Measurements from ENCODE around the gene PSMG1. TPM values are rescaled to one million over a fixed set of nuclear protein-coding genes. Genes with fewer than 3 reads are reported as not detected.
"Not testable (repeated sequence)": the region's sequence is repeated elsewhere in the genome, so short reads cannot be mapped to it uniquely, and the experiment has no call there.

Gene PSMG1
- polyA plus RNA-seq, 4 donors = 27.3 to 68.2 (median 48.7) TPM

DNA sequence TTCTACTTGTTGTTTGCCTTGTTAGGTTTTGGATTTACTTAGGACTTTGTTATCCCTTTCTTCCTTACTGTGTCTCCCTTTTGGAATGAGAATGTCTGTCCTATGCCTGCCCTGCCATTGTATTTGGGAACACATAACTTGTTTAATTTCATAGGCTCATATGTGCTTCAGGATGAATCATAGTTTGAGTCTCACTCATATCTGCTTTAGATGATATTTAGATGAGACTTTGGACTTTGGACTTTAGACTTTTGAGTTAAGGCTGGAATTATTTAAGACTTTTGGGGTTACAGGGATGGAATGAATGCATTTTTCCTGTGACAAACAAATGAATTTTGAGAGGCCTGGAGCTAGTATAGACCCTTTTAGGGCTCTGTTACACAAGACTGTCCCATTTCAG is 33.4 kb downstream of the PSMG1 start:
- Histone ChIP-seq H3K4me3 (ENCODE audit: low read depth in 1 of 3, low read length in 3 of 3) (no peak overlapping the region), H3K27ac (ENCODE audit: low read depth in 1 of 3, low read length in 2 of 3) (no peak overlapping the region), H3K4me1 (ENCODE audit: control insufficient read depth in 3 of 3, insufficient read depth in 2 of 3, low read depth in 1 of 3, low read length in 2 of 3) (no peaks in the 10 kb centered on the region), H3K27me3 (ENCODE audit: control insufficient read depth in 3 of 3, insufficient read depth in 3 of 3, low read length in 3 of 3) (no peaks in the 10 kb centered on the region), H3K36me3 (ENCODE audit: control insufficient read depth in 3 of 3, insufficient read depth in 2 of 3, low read depth in 1 of 3, low read length in 3 of 3) (no peaks in the 10 kb centered on the region), H3K9me3 (ENCODE audit: control insufficient read depth in 2 of 2, insufficient read depth in 1 of 2, low read depth in 1 of 2, low read length in 1 of 2) (peaks cover 0 to 2% of the 10 kb centered on the region in 2 donors)
- DNase-seq (no peak), FAIRE-seq (no peak)

GRCh38 chr21:39148975-39149374 is 34.3 kb downstream of the PSMG1 start:
- no peak overlapping the region for H3K27ac ChIP-seq (ENCODE audit: low read depth in 1 of 3, low read length in 2 of 3)
- DNase-seq (no peak), FAIRE-seq (no peak)
- no peaks in the 10 kb centered on the region for H3K27me3 ChIP-seq (ENCODE audit: control insufficient read depth in 3 of 3, insufficient read depth in 3 of 3, low read length in 3 of 3)
- no peak overlapping the region for H3K4me3 ChIP-seq (ENCODE audit: low read depth in 1 of 3, low read length in 3 of 3)
- H3K4me1 ChIP-seq (ENCODE audit: control insufficient read depth in 3 of 3, insufficient read depth in 2 of 3, low read depth in 1 of 3, low read length in 2 of 3) = no peaks in the 10 kb centered on the region
- H3K9me3 ChIP-seq (ENCODE audit: control insufficient read depth in 2 of 2, insufficient read depth in 1 of 2, low read depth in 1 of 2, low read length in 1 of 2) = peaks cover 0 to 2% of the 10 kb centered on the region in 2 donors
- H3K36me3 ChIP-seq (ENCODE audit: control insufficient read depth in 3 of 3, insufficient read depth in 2 of 3, low read depth in 1 of 3, low read length in 3 of 3) = no peaks in the 10 kb centered on the region
- 61 to 74% (median 69%) methylated on average over 2 of the region's 2 CpGs for WGBS, 3 donors

GRCh38 chr21:39144191-39144590 is 39.1 kb downstream of the PSMG1 start:
- WGBS, 3 donors = 84 to 97% (median 97%) methylated on average over 3 of the region's 3 CpGs
- H3K27ac ChIP-seq (ENCODE audit: low read depth in 1 of 3, low read length in 2 of 3) = no peak overlapping the region
- H3K27me3 ChIP-seq (ENCODE audit: control insufficient read depth in 3 of 3, insufficient read depth in 3 of 3, low read length in 3 of 3) = no peaks in the 10 kb centered on the region
- H3K4me3 ChIP-seq (ENCODE audit: low read depth in 1 of 3, low read length in 3 of 3) = no peak overlapping the region
- FAIRE-seq (no peak), DNase-seq (no peak)
- H3K9me3 ChIP-seq (ENCODE audit: control insufficient read depth in 2 of 2, insufficient read depth in 1 of 2, low read depth in 1 of 2, low read length in 1 of 2) = peaks cover 0 to 2% of the 10 kb centered on the region in 2 donors
- no peaks in the 10 kb centered on the region for H3K4me1 ChIP-seq (ENCODE audit: control insufficient read depth in 3 of 3, insufficient read depth in 2 of 3, low read depth in 1 of 3, low read length in 2 of 3)
- no peaks in the 10 kb centered on the region for H3K36me3 ChIP-seq (ENCODE audit: control insufficient read depth in 3 of 3, insufficient read depth in 2 of 3, low read depth in 1 of 3, low read length in 3 of 3)

GRCh38 chr21:39142972-39143371 is 40.3 kb downstream of the PSMG1 start:
- 84 to 93% (median 85%) methylated on average over 3 of the region's 3 CpGs for WGBS, 3 donors
- no peak overlapping the region for H3K27ac ChIP-seq (ENCODE audit: low read depth in 1 of 3, low read length in 2 of 3)
- DNase-seq (no peak), FAIRE-seq (no peak)
- H3K36me3 ChIP-seq (ENCODE audit: control insufficient read depth in 3 of 3, insufficient read depth in 2 of 3, low read depth in 1 of 3, low read length in 3 of 3) = no peaks in the 10 kb centered on the region
- no peaks in the 10 kb centered on the region for H3K4me1 ChIP-seq (ENCODE audit: control insufficient read depth in 3 of 3, insufficient read depth in 2 of 3, low read depth in 1 of 3, low read length in 2 of 3)
- no peak overlapping the region for H3K4me3 ChIP-seq (ENCODE audit: low read depth in 1 of 3, low read length in 3 of 3)
- no peaks in the 10 kb centered on the region for H3K27me3 ChIP-seq (ENCODE audit: control insufficient read depth in 3 of 3, insufficient read depth in 3 of 3, low read length in 3 of 3)
- no peaks in the 10 kb centered on the region for H3K9me3 ChIP-seq (ENCODE audit: control insufficient read depth in 2 of 2, insufficient read depth in 1 of 2, low read depth in 1 of 2, low read length in 1 of 2)

DNA sequence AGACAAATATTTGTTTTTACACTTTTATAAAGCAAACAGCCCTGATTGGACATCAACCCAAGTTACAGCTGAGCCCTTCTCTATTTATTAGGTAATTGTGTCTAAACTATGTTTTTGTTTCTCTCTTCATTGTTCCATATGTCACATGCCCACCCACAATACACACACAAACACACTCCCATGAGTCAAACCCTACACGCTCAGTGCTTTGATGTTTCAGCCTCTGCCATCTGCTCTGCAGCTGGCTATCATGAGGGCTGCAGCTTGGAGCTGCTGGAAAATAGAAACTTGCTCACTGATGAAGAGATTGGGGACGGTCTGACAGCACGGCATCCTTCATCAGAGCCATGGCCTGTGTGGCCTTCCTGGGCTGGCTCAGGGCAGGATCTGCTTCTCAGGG is 41.7 kb downstream of the PSMG1 start:
- Histone ChIP-seq H3K27me3 (ENCODE audit: control insufficient read depth in 3 of 3, insufficient read depth in 3 of 3, low read length in 3 of 3) (no peaks in the 10 kb centered on the region), H3K4me3 (ENCODE audit: low read depth in 1 of 3, low read length in 3 of 3) (no peak overlapping the region), H3K27ac (ENCODE audit: low read depth in 1 of 3, low read length in 2 of 3) (no peak overlapping the region), H3K36me3 (ENCODE audit: control insufficient read depth in 3 of 3, insufficient read depth in 2 of 3, low read depth in 1 of 3, low read length in 3 of 3) (no peaks in the 10 kb centered on the region), H3K9me3 (ENCODE audit: control insufficient read depth in 2 of 2, insufficient read depth in 1 of 2, low read depth in 1 of 2, low read length in 1 of 2) (no peaks in the 10 kb centered on the region), H3K4me1 (ENCODE audit: control insufficient read depth in 3 of 3, insufficient read depth in 2 of 3, low read depth in 1 of 3, low read length in 2 of 3) (peaks cover 0 to 9% (median 0%) of the 10 kb centered on the region in 3 donors)
- DNase-seq = peak in 1 of 2 donors; percentile 13
- no peak for FAIRE-seq
- 45 to 64% (median 49%) methylated on average over 3 of the region's 3 CpGs for WGBS, 3 donors

DNA sequence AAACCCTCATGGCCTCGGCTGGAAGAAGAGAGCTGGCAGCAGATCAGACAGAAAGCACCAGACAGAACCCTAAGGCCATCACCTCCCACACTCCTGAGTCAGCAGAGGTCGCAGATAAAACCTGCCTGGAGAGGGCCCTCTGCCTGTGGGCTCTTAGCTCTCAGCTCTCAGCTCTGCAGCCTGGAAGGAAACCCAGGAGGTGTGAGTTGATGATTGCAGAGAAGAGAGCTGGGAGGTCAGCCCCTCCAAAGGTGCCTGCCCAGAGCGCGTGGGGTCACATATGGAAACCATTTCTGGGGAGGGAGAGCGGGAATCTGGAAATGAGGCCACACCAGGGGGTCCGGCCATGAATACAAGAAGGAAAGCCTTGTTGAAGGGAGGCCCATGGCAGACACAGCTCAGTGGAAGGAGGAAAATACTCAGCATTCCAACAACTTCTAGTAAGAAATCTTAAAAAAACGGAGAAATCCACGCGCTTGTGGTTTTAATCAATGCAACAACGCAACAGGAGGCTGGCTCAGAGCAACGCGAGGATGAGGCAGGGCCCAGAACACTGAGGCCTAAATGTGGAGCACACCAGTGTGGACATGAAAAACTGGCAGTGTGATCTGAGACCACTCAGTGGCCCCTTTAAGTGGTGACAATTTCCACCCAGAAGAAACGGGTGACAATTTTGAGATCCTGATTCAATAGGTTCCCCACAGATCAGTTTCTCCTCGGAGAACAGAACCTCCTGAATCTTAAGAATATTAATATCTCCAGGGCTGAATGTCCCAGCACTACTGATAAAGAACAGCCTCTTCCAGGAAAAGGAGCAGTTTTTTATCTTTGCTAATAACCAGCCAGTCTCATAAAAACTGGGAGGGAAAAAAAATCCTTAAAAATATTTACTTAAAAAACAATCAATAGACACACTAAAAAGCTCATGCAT is 45.7 kb downstream of the PSMG1 start:
- WGBS, 3 donors = 69 to 73% (median 71%) methylated on average over 14 of the region's 14 CpGs
- Histone ChIP-seq H3K4me1 (ENCODE audit: control insufficient read depth in 3 of 3, insufficient read depth in 2 of 3, low read depth in 1 of 3, low read length in 2 of 3) (peaks cover 0 to 10% (median 0%) of the 10 kb centered on the region in 3 donors), H3K27me3 (ENCODE audit: control insufficient read depth in 3 of 3, insufficient read depth in 3 of 3, low read length in 3 of 3) (no peaks in the 10 kb centered on the region), H3K27ac (ENCODE audit: low read depth in 1 of 3, low read length in 2 of 3) (peak overlapping the region in 1 of 3 donors; percentile 40), H3K36me3 (ENCODE audit: control insufficient read depth in 3 of 3, insufficient read depth in 2 of 3, low read depth in 1 of 3, low read length in 3 of 3) (no peaks in the 10 kb centered on the region), H3K4me3 (ENCODE audit: low read depth in 1 of 3, low read length in 3 of 3) (no peak overlapping the region), H3K9me3 (ENCODE audit: control insufficient read depth in 2 of 2, insufficient read depth in 1 of 2, low read depth in 1 of 2, low read length in 1 of 2) (no peaks in the 10 kb centered on the region)
- peak in 1 of 2 donors; percentile 19 for DNase-seq
- no peak for FAIRE-seq

DNA sequence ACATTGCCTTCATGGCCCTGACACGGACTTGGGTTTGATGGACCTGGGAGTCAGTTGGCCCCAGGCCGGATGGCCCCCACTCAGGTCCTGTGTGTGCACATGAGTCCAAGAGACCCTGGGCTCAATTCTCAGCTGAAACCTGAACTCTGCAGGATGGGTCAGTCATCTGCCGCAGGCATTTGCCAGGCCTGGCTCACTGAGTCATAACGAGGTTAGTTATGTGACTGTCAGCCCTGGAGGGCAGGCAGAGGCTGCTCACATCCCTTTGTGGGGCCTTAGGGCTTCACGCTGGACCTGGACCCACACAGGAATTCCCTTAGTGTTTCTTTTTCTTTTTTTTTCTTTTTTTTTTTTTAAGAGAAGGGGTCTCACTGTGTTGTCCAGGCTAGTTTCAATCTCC is 46.5 kb downstream of the PSMG1 start:
- FAIRE-seq (no peak), DNase-seq (no peak)
- peaks cover 0 to 10% (median 0%) of the 10 kb centered on the region in 3 donors for H3K4me1 ChIP-seq (ENCODE audit: control insufficient read depth in 3 of 3, insufficient read depth in 2 of 3, low read depth in 1 of 3, low read length in 2 of 3)
- no peaks in the 10 kb centered on the region for H3K9me3 ChIP-seq (ENCODE audit: control insufficient read depth in 2 of 2, insufficient read depth in 1 of 2, low read depth in 1 of 2, low read length in 1 of 2)
- H3K4me3 ChIP-seq (ENCODE audit: low read depth in 1 of 3, low read length in 3 of 3) = no peak overlapping the region
- no peaks in the 10 kb centered on the region for H3K36me3 ChIP-seq (ENCODE audit: control insufficient read depth in 3 of 3, insufficient read depth in 2 of 3, low read depth in 1 of 3, low read length in 3 of 3)
- 90 to 94% (median 92%) methylated on average over 5 of the region's 5 CpGs for WGBS, 3 donors
- no peak overlapping the region for H3K27ac ChIP-seq (ENCODE audit: low read depth in 1 of 3, low read length in 2 of 3)
- no peaks in the 10 kb centered on the region for H3K27me3 ChIP-seq (ENCODE audit: control insufficient read depth in 3 of 3, insufficient read depth in 3 of 3, low read length in 3 of 3)

DNA sequence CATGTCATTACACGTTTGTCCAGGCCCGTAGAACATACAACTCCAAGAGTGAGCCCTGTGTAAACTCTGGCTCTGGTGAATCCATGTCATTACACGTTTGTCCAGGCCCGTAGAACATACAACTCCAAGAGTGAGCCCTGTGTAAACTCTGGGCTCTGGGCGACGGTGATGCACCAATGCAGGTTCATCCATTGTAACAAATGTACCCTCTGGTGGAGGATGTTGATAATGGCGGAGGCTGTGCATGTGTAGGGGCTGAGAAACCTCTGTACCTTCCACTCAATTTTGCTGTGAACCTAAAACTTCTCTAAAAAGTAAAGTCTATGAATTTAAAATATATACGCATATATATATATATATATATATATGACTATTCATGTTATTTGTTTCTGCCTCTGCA is 47.1 kb downstream of the PSMG1 start:
- 60 to 64% (median 60%) methylated on average over 6 to 8 of the region's 8 CpGs for WGBS, 3 donors
- peak; percentile 25 to 36 for DNase-seq
- H3K9me3 ChIP-seq (ENCODE audit: control insufficient read depth in 2 of 2, insufficient read depth in 1 of 2, low read depth in 1 of 2, low read length in 1 of 2); FAIRE-seq; H3K4me3 ChIP-seq (ENCODE audit: low read depth in 1 of 3, low read length in 3 of 3); H3K27me3 ChIP-seq (ENCODE audit: control insufficient read depth in 3 of 3, insufficient read depth in 3 of 3, low read length in 3 of 3); H3K36me3 ChIP-seq (ENCODE audit: control insufficient read depth in 3 of 3, insufficient read depth in 2 of 3, low read depth in 1 of 3, low read length in 3 of 3); H3K27ac ChIP-seq (ENCODE audit: low read depth in 1 of 3, low read length in 2 of 3): not testable (repeated sequence)
- peaks cover 0 to 10% (median 0%) of the 10 kb centered on the region in 3 donors for H3K4me1 ChIP-seq (ENCODE audit: control insufficient read depth in 3 of 3, insufficient read depth in 2 of 3, low read depth in 1 of 3, low read length in 2 of 3)

Data from small intestine (tissue), 7 donors.